Right atrium auricular region (tissue), 2 donors: ENCODE data around the gene B3GNT2. TPM values are rescaled to one million over a fixed set of nuclear protein-coding genes. Genes with fewer than 3 reads are reported as not detected.

Experiments used
- DNase-seq: peaks from one replicate; pipeline ENCODE4 v3.0.0-alpha.2; 2019; ENCODE audit warnings: low spot score
- H3K27ac ChIP-seq, 2 donors: fragments of 200-600 bp; sonication (generic); 1 replicate in 1 of 2; 2 replicates in 1 of 2; pipeline ENCODE4 v1.5.1; 2016 to 2019
- H3K27me3 ChIP-seq, 2 donors: fragments of 200-600 bp; sonication (generic); one replicate each; pipeline versions ENCODE4 v1.5.1 to v1.6.0; 2017 to 2019
- H3K36me3 ChIP-seq: fragments of 200-600 bp; sonication (generic); one replicate; pipeline ENCODE4 v1.5.1; 2016
- H3K4me1 ChIP-seq, 2 donors: fragments of 200-600 bp; sonication (generic); one replicate each; pipeline versions ENCODE4 v1.5.1 to v1.6.0; 2017 to 2019
- H3K4me3 ChIP-seq, 2 donors: fragments of 200-600 bp; sonication (generic); 1 replicate in 1 of 2; 2 replicates in 1 of 2; pipeline ENCODE4 v1.5.1; 2017 to 2019; ENCODE audit warnings: mild to moderate bottlenecking in 1 of 2, moderate library complexity in 1 of 2
- H3K9me3 ChIP-seq, 2 donors: fragments of 200-600 bp; sonication (generic); one replicate each; pipeline ENCODE4 v1.5.1; 2019
- total RNA-seq, 2 donors: library from RNA; depleted of rRNA; stranded (reverse); fragments of >200 nt; gene quantifications; one replicate each; pipeline ENCODE4 v1.1.0, GENCODE V29; 2016
- TF ChIP-seq, protein P1 (sequence below), 2 donors: fragments of 200-600 bp; sonication (generic); IDR thresholded peaks; one replicate each; pipeline ENCODE4 v1.5.1; 2019; ENCODE audit warnings: antibody characterized with exemption in 2 of 2

Gene B3GNT2
- total RNA-seq, 2 donors from 2014 or later, result 17.7 to 31.1 TPM

DNA sequence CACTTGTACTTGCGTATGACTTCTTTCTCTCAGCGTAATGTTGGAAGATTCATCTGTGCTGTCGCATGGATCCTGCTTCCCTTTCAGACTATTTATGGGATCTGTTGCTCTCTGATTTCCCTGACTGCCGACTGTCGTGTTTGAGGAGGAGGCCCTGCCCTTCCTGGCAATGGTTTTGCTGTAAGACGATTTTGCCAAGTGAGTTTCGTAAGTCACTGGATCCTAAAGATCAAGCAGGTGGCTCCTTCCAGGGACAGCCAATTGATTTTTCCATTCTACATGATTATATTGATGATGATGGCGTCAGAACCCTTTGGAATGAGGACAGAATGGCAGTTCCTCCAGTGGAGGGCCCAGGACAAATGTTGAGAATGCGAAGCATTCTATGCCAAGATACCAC, 8.7 kb upstream of the B3GNT2 start:
- TF ChIP-seq, protein P1, sequence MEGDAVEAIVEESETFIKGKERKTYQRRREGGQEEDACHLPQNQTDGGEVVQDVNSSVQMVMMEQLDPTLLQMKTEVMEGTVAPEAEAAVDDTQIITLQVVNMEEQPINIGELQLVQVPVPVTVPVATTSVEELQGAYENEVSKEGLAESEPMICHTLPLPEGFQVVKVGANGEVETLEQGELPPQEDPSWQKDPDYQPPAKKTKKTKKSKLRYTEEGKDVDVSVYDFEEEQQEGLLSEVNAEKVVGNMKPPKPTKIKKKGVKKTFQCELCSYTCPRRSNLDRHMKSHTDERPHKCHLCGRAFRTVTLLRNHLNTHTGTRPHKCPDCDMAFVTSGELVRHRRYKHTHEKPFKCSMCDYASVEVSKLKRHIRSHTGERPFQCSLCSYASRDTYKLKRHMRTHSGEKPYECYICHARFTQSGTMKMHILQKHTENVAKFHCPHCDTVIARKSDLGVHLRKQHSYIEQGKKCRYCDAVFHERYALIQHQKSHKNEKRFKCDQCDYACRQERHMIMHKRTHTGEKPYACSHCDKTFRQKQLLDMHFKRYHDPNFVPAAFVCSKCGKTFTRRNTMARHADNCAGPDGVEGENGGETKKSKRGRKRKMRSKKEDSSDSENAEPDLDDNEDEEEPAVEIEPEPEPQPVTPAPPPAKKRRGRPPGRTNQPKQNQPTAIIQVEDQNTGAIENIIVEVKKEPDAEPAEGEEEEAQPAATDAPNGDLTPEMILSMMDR (IDR thresholded peaks at IDR 0.05), result no peak
- Histone ChIP-seq H3K36me3 (no peaks in the 10 kb centered on the region), H3K27me3 (no peaks in the 10 kb centered on the region), H3K4me1 (peaks cover 0 to 33% of the 10 kb centered on the region in 2 donors), H3K4me3 (peak overlapping the region in 1 of 2 donors; percentile 16), H3K27ac (peak overlapping the region; percentile 2 to 42), H3K9me3 (no peaks in the 10 kb centered on the region)
- DNase-seq, result no peak

DNA sequence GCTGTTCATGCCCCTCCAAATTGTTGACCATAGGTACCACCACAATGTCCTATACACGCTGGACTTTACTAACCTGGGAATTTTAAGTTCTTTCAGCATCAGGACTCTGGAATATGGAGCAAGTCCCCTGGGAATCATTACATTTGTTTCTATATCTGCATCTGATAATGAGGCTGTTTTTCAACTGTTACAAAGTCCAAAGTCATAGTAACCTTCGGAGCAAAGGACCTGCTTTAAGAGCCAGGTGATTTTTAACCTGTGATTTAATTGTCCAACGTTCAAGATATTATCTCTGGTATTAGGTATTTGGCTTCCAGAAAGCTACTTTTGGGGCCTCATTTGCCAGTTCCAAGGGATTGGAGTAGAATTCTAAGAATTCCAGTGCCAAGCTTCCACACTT, 7.5 kb upstream of the B3GNT2 start:
- TF ChIP-seq, protein P1 (IDR thresholded peaks at IDR 0.05), result no peak
- H3K36me3 ChIP-seq, result no peaks in the 10 kb centered on the region
- peak overlapping the region in 1 of 2 donors; percentile 52 for H3K27ac ChIP-seq
- no peak for DNase-seq
- H3K4me3 ChIP-seq, result no peak overlapping the region
- no peaks in the 10 kb centered on the region for H3K9me3 ChIP-seq
- H3K27me3 ChIP-seq, result no peaks in the 10 kb centered on the region
- H3K4me1 ChIP-seq, result peaks cover 0 to 33% of the 10 kb centered on the region in 2 donors

DNA sequence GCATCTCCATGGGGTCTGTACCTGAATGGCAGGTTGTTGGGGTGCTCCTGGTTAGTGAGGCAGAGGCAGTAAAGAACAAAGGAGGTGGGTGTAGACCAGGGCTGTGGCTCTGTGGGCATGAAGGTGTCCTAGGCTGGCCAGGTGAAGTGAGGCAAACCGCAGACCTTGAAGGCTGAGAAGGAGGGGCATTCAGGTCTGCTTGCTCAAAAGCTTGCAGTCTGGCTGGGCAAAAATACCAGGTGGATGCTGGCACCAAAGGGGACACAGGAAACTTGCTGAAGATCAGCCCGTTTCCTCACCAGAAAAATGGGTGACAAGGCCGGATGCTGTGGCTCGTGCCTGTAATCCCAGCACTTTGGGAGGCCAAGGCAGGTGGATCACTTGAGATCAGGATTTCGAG, 6.7 kb upstream of the B3GNT2 start:
- TF ChIP-seq, protein P1 (IDR thresholded peaks at IDR 0.05), result no peak
- no peak overlapping the region for H3K4me3 ChIP-seq
- H3K9me3 ChIP-seq, result no peaks in the 10 kb centered on the region
- H3K36me3 ChIP-seq, result no peaks in the 10 kb centered on the region
- H3K27me3 ChIP-seq, result no peaks in the 10 kb centered on the region
- H3K4me1 ChIP-seq, result peaks cover 0 to 33% of the 10 kb centered on the region in 2 donors
- peak overlapping the region; percentile 32 to 52 for H3K27ac ChIP-seq
- no peak for DNase-seq

DNA sequence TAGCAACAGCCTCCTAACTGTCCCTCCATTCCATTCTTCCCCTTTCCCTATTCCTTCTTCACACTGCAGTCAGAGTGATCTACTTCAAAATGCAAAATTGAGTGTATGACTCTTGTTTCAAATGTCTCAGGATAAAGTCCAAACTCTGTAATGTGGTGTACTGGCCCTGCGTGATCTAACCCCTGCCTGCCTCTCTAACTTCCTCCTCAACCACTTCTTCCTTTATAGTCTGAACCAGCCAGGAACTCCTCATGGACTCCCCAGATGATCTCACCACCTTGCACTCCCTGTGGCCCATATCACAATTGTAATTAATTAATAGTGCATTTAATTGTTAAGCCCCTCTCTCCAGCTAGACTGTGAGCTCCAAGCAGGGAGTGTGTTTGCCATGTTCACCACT, 3.1 kb upstream of the B3GNT2 start:
- Histone ChIP-seq H3K27me3 (no peaks in the 10 kb centered on the region), H3K4me1 (peaks cover 0 to 21% of the 10 kb centered on the region in 2 donors), H3K27ac (no peak overlapping the region), H3K36me3 (no peaks in the 10 kb centered on the region), H3K4me3 (no peak overlapping the region), H3K9me3 (no peaks in the 10 kb centered on the region)
- no peak for DNase-seq
- TF ChIP-seq, protein P1 (IDR thresholded peaks at IDR 0.05), result no peak

DNA sequence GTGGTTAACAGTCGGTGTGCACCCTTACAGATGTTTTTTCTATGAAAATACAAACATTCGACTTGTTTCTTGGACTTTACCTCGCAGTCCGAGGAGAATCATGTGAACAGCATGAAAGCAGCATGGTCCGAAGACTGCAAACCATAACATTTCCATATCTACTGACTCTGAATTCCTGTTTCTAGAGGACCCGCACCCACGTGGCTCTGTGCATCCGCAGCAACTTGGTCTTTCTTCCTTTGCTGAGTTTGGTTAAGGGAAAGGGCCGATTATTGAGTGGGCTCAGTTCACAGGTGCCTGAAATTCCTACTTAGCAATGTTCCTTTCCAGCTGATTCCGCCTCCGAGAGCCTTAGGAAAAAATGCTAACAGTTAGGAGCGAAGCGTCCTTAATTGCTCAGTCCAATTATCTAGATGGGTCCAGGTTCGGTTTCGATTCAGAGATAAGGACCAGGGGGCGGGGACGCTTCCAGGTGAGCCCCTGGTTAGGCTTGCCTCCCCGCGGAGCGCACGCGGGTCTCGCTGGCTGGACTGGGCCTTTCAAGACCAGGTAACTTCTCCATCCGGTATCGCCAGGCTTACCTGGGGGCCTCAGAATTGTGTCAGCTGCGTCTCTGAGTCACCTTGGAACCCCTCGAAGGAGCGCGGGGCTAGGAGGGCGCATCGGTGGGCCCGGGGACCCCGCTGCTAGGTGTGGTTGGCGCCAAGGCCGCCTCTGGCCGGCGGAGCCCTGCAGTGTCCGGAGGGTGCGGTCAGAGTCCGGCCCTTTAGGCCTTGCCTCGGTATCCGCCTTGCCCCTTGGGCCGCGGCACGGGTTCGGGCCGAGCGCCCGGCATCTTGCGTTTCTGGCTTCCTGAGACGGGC, 1.1 kb upstream of the B3GNT2 start:
- no peaks in the 10 kb centered on the region for H3K27me3 ChIP-seq
- H3K4me1 ChIP-seq, result peaks cover 0 to 35% of the 10 kb centered on the region in 2 donors
- no peaks in the 10 kb centered on the region for H3K36me3 ChIP-seq
- no peak for DNase-seq
- peak overlapping the region; percentile 97 to 98 for H3K27ac ChIP-seq
- H3K4me3 ChIP-seq, result peak overlapping the region; percentile 92 to 95
- TF ChIP-seq, protein P1 (IDR thresholded peaks at IDR 0.05), result no peak
- no peaks in the 10 kb centered on the region for H3K9me3 ChIP-seq
